GM19025 (cell line): Measurements from ENCODE around the gene SHOX.
"Not testable (repeated sequence)": the region's sequence is repeated elsewhere in the genome, so short reads cannot be mapped to it uniquely, and the experiment has no call there.

Experiments used
- ATAC-seq: cut with Tn5 transposase; IDR thresholded peaks from one replicate; pipeline ENCODE4 v1.9.1; 2021; ENCODE audit warnings: mild to moderate bottlenecking, low read depth, moderate library complexity; ENCODE audit not compliant: unreplicated experiment

The SHOX gene

DNA sequence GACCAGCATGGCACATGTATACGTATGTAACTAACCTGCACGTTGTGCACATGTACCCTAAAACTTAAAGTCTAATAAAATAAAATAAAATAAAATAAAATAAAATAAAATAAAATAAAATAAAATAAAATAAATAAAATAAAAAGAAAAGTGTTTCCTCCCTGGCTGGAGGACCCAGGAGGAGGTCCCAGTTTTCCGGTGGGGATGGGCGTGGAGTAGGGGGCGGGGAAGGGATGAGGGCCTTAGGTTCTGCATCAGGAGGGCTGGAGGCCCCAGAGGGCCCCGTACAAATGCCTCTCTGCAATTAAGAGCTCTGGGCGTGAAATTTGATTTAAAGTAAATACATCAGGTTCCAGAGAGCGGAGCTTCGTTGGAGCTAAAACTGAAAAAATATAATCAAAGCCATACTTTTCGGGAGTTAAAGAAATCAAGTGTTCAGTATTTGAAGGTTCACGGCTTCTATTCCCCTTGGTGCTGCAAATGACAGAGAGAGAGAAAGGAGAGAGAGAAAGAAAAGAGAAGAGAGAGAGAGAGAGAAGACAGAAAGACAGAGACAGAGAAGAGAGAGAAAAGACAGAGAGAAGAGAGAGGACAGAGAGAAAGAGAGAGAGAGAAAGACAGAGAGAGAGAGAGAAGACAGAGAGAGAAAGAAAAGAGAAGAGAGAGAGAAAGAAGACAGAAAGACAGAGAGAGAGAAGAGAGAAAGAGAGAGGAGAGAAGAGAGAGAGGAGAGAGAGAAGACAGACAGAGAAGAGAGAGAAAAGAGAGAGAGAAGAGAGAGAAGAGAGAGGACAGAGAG is 8.7 kb upstream of the SHOX start:
- ATAC-seq = no peak

DNA sequence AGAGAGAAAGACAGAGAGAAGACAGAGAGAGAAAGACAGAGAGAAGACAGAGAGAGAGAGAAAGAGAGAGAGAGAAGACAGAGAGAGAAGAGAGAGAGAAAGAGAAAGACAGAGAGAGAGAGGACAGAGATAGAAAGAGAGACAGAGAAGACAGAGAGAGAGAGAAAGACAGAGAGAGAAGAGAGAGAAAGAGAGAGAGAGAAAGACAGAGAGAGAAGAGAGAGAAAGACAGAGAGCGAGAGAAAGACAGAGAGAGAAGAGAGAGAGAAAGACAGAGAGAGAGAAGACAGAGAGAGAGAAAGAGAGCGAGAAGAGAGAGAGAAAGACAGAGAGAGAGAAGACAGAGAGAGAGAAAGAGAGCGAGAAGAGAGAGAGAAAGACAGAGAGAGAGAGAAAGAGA is 7.8 kb upstream of the SHOX start:
- ATAC-seq = not testable (repeated sequence)

DNA sequence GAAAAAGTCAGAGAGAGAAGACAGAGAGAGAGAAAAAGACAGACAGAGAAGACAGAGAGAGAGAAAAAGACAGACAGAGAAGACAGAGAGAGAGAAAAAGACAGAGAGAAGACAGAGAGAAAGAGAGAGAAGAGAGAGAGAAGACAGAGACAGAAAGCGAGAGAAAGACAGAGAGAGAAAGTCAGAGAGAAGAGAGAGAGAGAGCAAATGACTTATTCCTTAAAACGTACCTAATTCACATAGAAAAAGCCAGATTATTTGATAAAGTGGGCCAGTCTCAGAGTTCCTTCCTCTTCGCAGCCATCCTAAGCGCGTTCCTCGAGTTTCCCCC is 7.4 kb upstream of the SHOX start:
- ATAC-seq = no peak

DNA sequence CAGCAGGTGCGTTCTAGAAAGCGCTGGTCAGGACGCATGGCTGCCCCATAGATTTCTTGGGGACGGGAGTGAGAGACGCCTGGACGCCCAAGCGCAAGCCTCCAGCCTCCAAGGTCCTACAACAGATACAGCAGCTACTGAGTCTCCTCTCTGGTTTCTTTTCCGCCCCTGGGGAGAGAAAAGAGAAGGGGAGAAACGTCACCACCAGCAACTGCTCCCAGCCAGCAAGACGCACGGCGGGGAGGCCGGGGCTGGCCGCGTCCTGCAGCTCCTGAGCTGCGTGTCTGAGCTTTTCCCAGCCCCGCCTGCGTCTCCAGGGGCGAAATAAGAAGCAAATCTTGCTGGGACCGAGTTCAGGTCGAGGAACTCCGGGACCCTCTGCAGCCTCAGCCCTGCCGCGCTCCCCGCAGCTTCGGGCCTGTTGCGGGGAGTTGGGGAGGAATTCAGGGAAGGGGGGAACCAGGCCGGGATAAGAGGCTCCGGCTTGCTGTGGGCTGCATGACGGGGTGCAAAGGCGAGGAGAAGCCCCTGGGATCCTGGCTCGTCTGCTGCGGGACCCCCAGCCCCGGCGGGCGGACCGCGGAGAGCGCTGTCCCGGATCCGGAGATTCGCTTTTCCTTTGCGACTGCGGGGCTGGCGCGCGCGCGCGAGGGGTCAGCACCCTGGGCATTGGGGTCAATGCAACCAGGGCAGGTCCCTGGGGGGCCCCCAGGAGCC is 6.8 kb upstream of the SHOX start:
- no peak for ATAC-seq

DNA sequence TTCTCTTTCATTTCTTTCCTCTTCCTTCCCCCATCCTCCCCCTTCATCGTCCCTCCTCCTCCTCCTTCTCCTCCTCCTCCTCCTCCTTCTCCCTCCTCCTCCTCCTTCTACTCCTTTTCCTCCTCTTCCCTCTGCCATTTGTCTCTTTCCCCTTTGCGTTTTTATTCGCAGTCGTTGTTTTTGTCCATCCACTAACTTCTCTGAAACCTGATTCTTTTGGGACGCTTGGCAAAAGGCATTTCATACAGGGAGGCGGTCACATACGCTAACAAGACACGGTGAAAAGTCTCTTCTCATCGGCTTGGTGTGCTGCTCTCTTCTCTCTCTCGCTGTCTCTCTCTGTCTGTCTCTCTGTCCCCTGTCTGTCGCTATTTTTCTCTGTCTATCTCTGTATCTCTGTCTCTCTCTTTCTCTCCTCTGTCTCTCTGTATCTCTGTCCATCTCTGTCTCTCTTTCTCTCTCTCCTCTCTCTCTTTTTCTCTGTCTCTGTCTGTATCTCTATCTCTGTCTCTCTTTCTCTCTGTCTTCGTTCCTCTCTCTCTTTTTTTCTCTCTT is 5.4 kb upstream of the SHOX start:
- ATAC-seq = no peak

DNA sequence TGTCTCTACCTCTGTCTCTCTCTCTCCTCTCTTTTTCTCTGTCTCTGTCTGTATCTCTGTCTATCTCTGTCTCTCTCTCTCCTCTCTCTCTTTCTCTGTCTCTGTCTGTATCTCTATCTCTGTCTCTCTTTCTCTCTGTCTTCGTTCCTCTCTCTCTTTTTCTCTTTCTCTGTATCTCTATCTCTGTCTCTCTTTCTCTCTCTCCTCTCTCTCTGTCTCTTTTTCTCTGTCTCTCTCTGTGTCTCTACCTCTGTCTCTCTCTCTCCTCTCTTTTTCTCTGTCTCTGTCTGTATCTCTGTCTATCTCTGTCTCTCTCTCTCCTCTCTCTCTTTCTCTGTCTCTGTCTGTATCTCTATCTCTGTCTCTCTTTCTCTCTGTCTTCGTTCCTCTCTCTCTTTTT is 4.5 kb upstream of the SHOX start:
- not testable (repeated sequence) for ATAC-seq

DNA sequence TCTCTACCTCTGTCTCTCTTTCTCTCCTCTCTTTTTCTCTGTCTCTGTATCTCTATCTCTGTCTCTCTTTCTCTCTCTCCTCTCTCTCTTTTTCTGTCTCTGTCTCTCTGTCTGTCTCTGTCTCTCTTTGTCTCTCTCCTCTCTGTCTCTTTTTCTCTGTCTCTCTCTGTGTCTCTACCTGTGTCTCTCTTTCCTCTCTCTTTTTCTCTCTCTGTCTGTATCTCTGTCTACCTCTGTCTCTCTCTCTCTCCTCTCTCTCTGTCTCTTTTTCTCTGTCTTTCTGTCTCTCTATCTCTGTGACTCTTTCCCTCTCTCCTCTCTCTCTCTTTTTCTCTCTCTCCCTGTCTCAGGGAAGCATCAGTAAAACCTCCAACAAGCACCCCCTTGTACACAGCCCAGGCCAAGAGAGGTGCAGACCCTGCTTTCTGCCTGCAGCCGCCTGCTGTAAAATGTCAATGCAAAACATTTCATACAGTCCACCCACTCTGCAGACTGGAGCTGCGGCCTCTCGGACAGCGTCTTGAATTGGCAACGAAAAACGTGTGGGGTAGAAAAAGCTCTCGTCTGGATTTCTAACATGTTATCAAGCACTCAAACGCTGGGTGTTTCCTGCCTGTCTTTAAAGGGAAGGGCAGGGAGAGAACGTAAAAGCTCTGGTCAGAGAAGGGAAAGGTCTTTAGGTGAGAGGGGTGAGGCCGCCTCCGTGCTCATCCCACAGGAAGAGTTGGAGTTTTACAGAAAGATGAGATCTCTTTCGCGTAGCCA is 3.7 kb upstream of the SHOX start:
- ATAC-seq = no peak

DNA sequence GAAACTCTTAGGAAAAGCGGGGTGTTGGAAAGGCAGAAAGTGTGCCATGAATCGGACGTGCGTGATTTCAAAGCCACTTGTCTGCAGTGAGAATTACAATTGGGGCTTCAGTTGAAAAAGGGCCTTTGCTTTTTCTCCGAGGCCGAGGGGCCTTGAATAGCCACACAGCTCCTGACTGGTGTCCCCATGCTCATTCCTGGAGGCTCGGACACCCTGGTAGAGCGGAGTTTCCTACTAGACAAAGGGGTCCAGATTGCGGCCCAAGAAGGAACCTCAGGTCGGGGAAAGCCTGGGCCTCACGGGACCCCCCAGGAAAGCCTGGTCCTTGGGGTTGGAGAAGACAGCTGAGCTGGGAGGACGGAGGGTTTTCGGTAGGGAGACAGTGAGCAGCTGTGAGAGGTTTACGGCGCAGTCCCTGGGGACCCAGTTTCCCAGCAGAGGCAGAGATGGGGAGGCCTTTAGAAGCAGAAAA is 3.0 kb upstream of the SHOX start:
- no peak for ATAC-seq

DNA sequence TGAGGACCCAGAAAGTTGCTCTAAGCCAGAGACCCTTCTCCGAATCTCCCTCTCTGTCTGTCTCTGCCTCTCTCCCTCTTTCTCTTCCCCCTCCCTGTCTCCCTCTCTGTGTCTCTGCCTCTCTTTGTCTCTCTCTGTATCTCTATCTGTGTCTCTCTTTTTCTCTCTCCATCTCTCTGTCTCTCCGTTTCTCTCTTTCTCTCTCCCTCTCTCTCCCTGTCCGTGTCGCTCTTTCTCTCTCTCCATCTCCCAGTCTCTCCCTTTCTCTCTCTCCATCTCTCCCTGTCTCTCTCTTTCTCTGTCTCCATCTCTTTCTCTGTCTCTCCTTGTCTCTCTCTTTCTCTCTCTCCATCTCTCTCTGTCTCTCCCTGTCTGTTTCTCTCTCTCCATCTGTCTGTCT is 2.6 kb upstream of the SHOX start:
- ATAC-seq = no peak

DNA sequence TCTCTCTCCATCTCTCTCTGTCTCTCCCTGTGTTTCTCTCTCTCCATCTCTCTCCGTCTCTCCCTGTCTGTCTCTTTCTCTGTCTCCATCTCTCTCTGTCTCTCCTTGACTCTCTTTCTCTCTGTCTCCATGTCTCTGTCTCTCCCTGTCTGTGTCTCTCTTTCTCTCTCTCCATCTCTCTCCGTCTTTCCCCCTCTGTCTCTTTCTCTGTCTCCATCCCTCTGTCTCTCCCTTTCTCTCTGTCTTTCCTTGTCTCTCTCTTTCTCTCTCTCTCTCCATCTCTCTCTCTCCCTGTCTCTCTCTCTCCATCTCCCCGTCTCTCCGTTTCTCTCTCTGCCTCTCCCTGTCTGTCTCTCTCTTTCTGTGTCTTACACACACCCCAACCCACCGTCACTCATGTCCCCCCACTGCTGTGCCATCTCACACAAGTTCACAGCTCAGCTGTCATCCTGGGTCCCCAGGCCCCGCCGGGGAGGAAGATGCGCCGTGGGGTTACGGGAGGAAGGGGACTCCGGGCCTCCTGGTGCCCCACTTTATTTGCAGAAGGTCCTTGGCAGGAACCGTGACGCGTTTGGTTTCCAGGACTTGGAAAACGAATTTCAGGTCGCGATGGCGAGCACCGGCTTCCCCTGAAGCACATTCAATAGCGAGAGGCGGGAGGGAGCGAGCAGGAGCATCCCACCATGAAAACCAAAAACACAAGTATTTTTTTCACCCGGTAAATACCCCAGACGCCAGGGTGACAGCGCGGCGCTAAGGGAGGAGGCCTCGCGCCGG is 1.2 kb upstream of the SHOX start:
- ATAC-seq = no peak

DNA sequence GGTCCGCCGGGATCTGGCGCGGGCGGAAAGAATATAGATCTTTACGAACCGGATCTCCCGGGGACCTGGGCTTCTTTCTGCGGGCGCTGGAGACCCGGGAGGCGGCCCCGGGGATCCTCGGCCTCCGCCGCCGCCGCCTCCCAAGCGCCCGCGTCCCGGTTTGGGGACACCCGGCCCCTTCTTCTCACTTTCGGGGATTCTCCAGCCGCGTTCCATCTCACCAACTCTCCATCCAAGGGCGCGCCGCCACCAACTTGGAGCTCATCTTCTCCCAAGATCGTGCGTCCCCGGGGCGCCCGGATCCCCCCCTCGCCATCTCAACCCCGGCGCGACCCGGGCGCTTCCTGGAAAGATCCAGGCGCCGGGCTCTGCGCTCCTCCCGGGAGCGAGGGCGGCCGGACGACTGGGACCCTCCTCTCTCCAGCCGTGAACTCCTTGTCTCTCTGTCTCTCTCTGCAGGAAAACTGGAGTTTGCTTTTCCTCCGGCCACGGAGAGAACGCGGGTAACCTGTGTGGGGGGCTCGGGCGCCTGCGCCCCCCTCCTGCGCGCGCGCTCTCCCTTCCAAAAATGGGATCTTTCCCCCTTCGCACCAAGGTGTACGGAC is 482 bp upstream of the SHOX start:
- no peak for ATAC-seq

DNA sequence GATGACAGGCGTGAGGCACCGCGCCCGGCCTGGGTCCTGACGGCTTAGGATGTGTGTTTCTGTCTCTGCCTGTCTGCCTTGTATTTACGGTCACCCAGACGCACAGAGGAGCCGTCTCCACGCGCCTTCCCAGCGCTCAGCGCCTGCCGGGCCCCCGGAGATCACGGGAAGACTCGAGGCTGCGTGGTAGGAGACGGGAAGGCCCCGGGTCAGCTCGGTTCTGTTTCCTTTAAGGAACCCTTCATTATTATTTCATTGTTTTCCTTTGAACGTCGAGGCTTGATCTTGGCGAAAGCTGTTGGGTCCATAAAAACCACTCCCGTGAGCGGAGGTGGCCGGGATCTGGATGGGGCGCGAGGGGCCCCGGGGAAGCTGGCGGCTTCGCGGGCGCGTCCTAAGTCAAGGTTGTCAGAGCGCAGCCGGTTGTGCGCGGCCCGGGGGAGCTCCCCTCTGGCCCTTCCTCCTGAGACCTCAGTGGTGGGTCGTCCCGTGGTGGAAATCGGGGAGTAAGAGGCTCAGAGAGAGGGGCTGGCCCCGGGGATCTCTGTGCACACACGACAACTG is 1.3 kb downstream of the SHOX start:
- no peak for ATAC-seq

DNA sequence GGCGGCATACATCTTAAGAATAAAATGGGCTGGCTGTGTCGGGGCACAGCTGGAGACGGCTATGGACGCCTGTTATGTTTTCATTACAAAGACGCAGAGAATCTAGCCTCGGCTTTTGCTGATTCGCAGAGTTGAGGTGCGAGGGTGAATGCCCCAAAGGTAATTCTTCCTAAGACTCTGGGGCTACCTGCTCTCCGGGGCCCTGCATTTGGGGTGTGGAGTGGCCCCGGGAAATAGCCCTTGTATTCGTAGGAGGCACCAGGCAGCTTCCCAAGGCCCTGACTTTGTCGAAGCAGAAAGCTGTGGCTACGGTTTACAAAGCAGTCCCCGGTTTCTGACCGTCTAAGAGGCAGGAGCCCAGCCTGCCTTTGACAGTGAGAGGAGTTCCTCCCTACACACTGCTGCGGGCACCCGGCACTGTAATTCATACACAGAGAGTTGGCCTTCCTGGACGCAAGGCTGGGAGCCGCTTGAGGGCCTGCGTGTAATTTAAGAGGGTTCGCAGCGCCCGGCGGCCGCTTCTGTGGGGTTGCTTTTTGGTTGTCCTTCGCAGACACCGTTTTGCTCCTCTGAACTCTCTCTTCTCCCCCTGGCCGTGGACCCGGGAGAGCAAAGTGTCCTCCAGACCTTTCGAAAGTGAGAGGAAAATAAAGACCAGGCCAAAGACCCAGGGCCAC is 1.9 kb downstream of the SHOX start:
- no peak for ATAC-seq

DNA sequence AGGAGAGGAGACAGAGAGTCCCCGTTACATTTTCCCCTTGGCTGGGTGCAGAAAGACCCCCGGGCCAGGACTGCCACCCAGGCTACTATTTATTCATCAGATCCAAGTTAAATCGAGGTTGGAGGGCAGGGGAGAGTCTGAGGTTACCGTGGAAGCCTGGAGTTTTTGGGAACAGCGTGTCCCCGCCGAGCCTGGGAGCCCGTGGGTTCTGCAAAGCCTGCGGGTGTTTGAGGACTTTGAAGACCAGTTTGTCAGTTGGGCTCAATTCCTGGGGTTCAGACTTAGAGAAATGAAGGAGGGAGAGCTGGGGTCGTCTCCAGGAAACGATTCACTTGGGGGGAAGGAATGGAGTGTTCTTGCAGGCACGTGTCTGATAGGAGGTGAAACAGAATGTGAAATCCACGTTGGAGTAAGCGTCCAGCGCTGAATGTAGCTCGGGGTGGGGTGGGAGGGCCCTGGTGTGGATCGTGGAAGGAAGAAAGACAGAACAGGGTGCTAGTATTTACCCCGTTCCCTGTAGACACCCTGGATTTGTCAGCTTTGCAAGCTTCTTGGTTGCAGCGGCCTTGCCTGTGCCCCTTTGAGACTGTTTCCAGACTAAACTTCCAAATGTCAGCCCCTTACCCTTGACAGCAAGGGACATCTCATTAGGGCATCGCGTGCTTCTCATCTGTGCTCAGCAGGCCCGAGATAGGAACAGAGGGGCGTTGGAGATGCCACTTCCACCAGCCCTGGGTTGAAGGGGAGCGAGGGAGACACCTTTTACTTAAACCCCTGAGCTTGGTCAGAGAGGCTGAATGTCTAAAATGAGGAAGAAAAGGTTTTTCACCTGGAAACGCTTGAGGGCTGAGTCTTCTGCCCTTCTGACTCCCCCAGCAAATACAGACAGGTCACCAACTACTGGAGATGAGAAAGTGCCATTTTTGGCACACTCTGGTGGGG is 2.7 kb downstream of the SHOX start:
- ATAC-seq = no peak

DNA sequence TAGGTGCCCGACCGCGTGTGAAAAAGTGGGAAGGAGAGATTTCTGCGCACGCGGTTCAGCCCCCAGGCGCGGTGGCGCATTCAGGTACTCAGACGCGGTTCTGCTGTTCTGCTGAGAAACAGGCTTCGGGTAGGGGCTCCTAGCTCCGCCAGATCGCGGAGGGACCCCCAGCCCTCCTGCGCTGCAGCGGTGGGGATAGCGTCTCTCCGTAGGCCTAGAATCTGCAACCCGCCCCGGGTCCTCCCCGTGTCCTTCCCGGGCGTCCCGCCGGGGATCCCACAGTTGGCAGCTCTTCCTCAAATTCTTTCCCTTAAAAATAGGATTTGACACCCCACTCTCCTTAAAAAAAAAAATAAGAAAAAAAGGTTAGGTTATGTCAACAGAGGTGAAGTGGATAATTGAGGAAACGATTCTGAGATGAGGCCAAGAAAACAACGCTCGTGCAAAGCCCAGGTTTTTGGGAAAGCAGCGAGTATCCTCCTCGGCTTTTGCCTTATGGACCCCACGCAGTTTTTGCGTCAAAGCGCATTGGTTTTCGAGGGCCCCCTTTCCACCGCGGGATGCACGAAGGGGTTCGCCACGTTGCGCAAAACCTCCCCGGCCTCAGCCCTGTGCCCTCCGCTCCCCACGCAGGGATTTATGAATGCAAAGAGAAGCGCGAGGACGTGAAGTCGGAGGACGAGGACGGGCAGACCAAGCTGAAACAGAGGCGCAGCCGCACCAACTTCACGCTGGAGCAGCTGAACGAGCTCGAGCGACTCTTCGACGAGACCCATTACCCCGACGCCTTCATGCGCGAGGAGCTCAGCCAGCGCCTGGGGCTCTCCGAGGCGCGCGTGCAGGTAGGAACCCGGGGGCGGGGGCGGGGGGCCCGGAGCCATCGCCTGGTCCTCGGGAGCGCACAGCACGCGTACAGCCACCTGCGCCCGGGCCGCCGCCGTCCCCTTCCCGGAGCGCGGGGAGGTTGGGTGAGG is 3.7 kb downstream of the SHOX start:
- no peak for ATAC-seq

DNA sequence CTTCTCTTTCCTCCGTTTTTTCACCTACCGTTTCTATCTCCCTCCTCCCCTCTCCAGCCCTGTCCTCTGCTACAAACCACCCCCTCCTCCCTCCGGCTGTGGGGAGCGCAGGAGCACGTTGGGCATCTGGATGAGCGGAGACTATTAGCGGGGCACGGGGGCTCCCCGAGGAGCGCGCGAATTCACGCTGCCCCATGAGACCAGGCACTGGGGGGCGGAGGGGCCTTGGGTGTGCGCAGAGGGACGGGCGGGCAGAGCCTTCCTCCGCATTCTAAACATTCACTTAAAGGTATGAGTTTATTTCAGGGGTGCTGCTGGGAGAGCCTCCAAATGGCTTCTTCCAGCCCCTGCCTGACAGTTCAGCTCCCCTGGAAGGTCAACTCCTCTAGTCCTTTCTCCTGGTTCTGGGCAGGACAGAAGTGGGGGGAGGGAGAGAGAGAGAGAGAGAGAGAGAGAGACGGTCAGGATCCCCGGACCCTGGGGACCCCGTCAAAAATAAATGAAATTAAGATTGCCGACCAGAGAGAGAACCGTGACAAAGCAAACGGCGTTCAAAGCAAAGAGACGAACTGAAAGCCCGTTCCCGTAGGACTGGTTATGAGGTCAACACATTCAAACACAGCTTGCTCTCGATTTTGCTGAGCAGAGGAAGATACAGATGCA is 5.0 kb downstream of the SHOX start:
- no peak for ATAC-seq
